ENCODE data around the gene TAF11L13. TPM values are rescaled to one million over a fixed set of nuclear protein-coding genes. Genes with fewer than 3 reads are reported as not detected.
"Not testable (repeated sequence)": the region's sequence is repeated elsewhere in the genome, so short reads cannot be mapped to it uniquely, and the experiment has no call there.

TAF11L13 gene
- total RNA-seq, result not detected

GRCh38 chr5:17631788-17632187 is at the start of gene TAF11L13:
TSS of gene TAF11L13 (plus strand) at chr5:17632088.
- DNase-seq, result not testable (repeated sequence)

GRCh38 chr5:17585658-17586057 is 46.2 kb upstream of the TAF11L13 start, which contains the start of gene TAF11L7:
TSS of gene TAF11L7 (minus strand) at chr5:17585758.
- DNase-seq, result not testable (repeated sequence)

GRCh38 chr5:17590860-17591259 is 41.0 kb upstream of the TAF11L13 start, which contains the start of gene TAF11L8:
TSS of gene TAF11L8 (minus strand) at chr5:17590960.
- DNase-seq, result not testable (repeated sequence)

GRCh38 chr5:17594255-17594654 is 37.6 kb upstream of the TAF11L13 start, which contains the start of gene TAF11L9:
TSS of gene TAF11L9 (minus strand) at chr5:17594394.
- DNase-seq, result not testable (repeated sequence)

DNA sequence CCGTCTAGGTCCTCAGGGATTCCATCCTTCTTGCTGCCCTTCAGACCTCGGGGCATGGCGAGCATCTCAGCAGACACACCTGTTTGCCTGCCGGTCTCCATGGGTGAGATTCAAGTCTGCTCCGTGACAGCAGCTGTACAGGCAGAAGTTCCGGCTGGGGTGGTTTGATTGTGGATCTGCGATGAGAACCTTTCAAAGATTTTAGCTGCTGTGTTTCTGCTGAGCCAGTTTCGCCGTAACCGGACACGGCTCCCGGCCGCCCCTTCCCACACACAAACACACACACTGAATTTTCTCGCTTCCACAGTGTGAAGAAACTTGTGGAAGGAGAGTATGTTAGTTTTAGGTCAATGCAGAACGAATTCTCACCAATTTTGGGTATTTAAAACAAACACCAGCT is 34.2 kb upstream of the TAF11L13 start, which contains the start of gene TAF11L10:
TSS of gene TAF11L10 (minus strand) at position 101 of the 400 bp plus-strand sequence.
- DNase-seq, result not testable (repeated sequence)

- not testable (repeated sequence) for DNase-seq
These were observed 28.0 kb upstream of the TAF11L13 start, which contains the start of gene TAF11L11 for GRCh38 chr5:17603880-17604279. TSS of gene TAF11L11 (plus strand) at chr5:17604183.

- no peak for DNase-seq
These were observed 26.9 kb upstream of the TAF11L13 start for GRCh38 chr5:17604951-17605350.

DNA sequence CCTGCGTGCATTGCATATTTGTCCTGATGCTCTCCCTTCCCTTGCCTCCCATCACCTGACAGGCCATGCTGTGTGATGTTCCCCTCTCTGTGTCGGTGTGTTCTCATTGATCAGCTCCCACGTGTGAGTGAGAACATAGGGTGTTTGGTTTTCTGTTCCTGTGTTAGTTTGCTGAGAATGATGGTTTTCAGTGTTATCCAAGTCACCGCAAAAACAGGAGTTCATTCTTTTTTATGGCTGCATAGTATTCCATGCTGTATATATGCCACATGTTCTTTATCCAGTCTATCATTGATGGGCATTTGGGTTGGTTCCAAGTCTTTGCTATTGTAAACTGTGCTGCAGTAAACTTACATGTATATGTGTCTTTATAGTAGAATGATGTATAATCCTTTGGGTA is 24.4 kb upstream of the TAF11L13 start:
- DNase-seq, result not testable (repeated sequence)

DNA sequence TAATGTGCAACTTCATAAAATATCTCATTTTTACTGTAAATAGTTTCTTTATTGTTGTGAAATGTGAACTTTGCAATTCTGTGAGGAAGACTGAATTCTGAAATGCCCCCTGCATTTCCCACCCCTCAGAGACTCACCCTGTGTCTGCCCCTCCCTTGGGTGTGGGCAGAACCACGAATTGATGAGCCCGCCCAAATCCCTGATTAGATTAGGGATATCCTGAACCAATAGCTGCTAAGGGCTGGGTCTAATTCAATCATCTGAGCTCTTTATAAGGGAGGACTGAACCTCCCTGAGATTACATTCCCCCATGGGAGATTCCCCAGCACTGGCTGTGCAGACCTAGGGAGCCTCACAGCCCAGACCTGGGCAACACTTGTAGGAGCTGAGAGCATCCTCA is 21.8 kb upstream of the TAF11L13 start, which contains the start of gene TAF11L12:
TSS of gene TAF11L12 (plus strand) at position 301 of the 400 bp plus-strand sequence.
- not testable (repeated sequence) for DNase-seq

GRCh38 chr5:17614872-17615605 is 16.8 kb upstream of the TAF11L13 start:
- no peak for DNase-seq

GRCh38 chr5:17619354-17619753 is 12.5 kb upstream of the TAF11L13 start:
- DNase-seq, result no peak

GRCh38 chr5:17620627-17621026 is 11.3 kb upstream of the TAF11L13 start:
- no peak for DNase-seq

DNA sequence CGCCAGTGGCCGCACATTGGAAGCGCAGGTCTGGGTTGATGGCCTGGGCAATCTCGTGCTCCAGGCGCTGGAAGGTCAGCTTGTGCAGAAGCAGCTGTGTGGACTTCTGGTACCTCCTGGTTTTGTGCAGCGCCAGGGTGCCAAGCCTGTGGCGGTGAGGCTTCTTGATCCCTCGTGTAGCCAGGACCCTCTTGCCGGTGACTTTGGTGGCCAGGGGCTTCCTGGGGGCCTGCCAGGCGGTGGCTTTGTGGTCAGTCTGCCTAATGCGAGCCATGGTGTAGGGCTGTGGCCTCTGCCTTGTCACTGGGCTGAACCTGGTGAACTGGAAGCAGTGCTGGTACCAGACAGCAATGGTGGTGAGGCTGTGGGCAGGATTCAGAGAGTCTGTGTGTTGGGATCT is 6.2 kb upstream of the TAF11L13 start:
- DNase-seq, result no peak

DNA sequence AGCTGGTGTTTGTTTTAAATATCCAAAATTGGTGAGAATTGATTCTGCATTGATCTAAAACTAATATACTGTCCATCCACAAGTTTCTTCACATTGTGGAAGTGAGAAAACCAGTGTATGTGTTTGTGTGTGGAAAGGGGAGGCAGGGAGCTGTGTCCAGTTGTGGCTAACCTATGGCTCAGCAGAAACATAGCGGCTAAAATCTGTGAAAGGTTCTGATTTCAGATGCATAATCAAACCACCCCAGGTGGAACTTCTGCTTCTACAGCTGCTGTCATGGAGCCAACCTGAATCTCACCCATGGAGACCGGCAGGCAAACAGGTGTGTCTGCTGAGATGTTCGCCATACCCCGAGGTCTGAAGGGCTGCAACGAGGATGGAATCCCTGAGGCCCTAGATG is 2.3 kb downstream of the TAF11L13 start, which contains the start of gene TAF11L14:
TSS of gene TAF11L14 (plus strand) at position 301 of the 400 bp plus-strand sequence.
- DNase-seq, result no peak

GRCh38 chr5:17649232-17649631 is 17.3 kb downstream of the TAF11L13 start:
- not testable (repeated sequence) for DNase-seq

- not testable (repeated sequence) for DNase-seq
These were observed 23.4 kb downstream of the TAF11L13 start for GRCh38 chr5:17655201-17655759.

- DNase-seq, result no peak
These were observed 24.0 kb downstream of the TAF11L13 start for GRCh38 chr5:17655921-17656320.

DNA sequence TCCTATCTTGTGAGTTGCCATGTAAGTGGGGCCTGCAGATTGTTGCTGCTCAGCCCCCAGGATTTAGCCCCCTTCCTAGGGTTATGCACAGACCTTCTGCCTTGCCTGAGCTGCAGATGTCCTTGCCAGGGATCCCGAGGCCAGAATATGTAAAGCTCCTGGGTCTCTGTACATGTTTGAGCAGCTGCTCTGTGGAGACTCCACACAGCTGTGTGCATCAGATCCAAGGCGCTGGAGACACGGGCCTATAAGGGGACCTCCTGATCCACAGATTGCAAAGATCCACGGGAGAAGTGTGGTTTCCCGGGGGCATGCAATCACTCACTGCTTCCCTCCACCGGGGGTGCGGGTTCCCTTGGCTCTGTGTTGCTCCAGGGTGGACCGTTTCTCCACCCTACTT is 31.3 kb downstream of the TAF11L13 start:
- peak; percentile 9 for DNase-seq

GRCh38 chr5:17665836-17666235 is 33.9 kb downstream of the TAF11L13 start:
- no peak for DNase-seq

- no peak for DNase-seq
These were observed 34.9 kb downstream of the TAF11L13 start for GRCh38 chr5:17666726-17667235.

GRCh38 chr5:17670353-17670752 is 38.5 kb downstream of the TAF11L13 start:
- DNase-seq, result no peak

GRCh38 chr5:17678751-17679324 is 47.0 kb downstream of the TAF11L13 start:
- DNase-seq, result no peak
